HG03469 (cell line): Measurements from ENCODE around the gene RSPH3.
A peak's percentile ranks its signal among the peaks of the same experiment; 100 is the strongest.
"Not testable (repeated sequence)": the region's sequence is repeated elsewhere in the genome, so short reads cannot be mapped to it uniquely, and the experiment has no call there.

Source experiments
- ATAC-seq: cut with Tn5 transposase; IDR thresholded peaks from one replicate; pipeline ENCODE4 v1.9.1; 2021; ENCODE audit warnings: mild to moderate bottlenecking, moderate library complexity, moderate number of reproducible peaks; ENCODE audit not compliant: unreplicated experiment

RSPH3 gene, protein sequence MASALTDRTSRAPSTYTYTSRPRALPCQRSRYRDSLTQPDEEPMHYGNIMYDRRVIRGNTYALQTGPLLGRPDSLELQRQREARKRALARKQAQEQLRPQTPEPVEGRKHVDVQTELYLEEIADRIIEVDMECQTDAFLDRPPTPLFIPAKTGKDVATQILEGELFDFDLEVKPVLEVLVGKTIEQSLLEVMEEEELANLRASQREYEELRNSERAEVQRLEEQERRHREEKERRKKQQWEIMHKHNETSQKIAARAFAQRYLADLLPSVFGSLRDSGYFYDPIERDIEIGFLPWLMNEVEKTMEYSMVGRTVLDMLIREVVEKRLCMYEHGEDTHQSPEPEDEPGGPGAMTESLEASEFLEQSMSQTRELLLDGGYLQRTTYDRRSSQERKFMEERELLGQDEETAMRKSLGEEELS

GRCh38 chr6:158999666-159000403 is at the start of gene RSPH3:
RSPH3 (minus strand) TSS chr6:159000202; CDS start chr6:158999550, 652 bp downstream.
- ATAC-seq = peak; percentile 73

DNA sequence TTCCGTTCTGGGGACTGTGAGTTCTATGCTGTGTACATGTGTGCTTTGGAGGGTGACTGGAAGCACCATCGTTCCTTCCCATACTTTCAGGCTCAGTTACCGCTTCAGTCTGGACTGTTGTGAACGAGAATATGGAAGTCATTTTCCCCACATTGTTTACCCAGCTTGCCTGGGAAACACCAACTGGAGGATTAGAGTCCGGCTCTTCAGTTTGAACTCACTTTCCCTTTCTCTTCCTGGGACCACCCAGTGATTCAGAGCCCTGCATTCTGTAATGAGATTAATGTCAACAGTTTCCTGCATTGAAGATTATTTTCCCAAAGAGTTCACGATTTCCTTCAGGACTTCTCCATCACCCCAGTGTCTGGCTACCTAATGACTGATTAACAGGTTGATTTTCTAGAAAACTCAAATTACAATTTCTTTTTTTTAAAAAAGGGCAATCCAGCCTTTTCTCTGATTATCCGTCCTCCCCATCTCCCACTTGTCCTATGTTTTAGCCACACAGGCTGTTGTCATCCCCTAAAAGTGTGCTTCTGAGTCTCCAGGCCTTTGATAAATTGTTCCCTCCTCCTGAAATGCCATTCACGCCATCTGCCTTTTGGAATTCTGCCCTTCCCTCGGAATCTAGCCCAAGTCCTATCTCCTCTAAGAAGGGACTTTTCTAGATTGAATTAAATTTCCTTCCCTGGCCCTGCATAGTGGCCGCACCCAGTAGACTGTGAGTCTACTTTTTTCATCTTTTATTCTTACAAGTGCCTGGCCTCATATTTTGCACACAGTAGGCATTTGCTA is 48.1 kb upstream of the RSPH3 start:
- no peak for ATAC-seq

GRCh38 chr6:159045801-159046200 is 45.8 kb upstream of the RSPH3 start:
- no peak for ATAC-seq

GRCh38 chr6:159044899-159045727 is 45.1 kb upstream of the RSPH3 start, which contains the start of gene TAGAP:
TAGAP (minus strand) TSS chr6:159044991; CDS start chr6:159044146, 845 bp downstream.
- no peak for ATAC-seq

GRCh38 chr6:159043947-159044346 is 43.9 kb upstream of the RSPH3 start:
- ATAC-seq = no peak

- ATAC-seq = no peak
Observed at GRCh38 chr6:159043251-159043650, 43.2 kb upstream of the RSPH3 start.

DNA sequence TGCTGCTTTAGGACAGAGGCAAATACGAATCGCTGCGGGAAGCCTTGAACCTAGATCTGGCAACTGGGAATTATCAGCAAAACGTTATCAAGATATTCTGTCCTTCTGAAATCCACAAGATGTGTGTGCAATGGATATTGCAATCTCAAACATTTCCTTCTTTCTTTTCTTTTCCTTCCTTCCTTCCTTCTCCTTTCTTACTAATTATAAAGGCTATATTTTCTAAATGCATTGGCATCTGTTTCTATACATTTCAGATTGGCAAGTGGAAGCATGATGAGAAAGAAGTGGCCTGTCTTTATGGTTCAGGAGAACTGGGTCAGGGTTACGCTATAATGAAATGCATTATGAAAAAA is 42.8 kb upstream of the RSPH3 start:
- no peak for ATAC-seq

DNA sequence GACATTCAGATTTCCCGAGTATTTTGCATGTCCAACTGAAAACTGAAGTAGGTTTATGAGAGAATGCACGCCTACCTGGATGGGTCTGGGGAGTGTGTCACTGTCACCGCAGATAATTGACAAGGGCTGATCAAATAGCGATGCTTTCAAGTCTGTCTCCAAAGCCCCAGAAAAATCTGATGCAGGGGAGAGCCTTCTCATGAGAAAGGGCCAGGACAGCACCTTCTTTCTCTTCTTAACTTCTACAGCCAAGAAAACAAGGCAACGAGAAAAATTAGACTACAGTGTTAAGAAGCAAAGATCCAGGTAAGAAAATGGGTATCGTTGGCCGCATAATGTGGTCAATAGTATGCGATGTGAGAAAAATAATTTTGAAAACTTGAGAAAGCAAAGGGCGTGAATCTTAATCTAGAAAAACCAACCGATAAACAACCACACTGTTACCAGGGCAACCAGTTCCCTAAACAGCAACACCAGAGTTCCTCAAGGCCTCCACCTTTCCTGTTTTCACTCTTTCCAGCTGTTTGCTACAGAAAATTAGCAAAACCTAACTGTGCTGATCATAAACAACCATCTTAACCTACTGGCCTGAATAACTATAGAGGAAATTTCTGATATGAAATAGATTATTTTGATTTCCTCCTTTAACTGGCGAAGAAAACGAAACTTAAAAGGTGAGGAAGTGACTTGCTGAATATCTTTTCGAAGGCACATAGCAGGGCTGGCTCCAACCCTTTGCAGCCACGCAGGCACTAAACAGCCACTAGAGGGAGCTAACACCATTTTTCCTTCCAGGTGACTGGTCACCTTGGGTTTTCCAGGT is 42.2 kb upstream of the RSPH3 start:
- ATAC-seq = peak; percentile 25

- no peak for ATAC-seq
Observed at GRCh38 chr6:159041181-159041580, 41.2 kb upstream of the RSPH3 start.

- ATAC-seq = no peak
Observed at GRCh38 chr6:159039885-159040258, 39.9 kb upstream of the RSPH3 start.

DNA sequence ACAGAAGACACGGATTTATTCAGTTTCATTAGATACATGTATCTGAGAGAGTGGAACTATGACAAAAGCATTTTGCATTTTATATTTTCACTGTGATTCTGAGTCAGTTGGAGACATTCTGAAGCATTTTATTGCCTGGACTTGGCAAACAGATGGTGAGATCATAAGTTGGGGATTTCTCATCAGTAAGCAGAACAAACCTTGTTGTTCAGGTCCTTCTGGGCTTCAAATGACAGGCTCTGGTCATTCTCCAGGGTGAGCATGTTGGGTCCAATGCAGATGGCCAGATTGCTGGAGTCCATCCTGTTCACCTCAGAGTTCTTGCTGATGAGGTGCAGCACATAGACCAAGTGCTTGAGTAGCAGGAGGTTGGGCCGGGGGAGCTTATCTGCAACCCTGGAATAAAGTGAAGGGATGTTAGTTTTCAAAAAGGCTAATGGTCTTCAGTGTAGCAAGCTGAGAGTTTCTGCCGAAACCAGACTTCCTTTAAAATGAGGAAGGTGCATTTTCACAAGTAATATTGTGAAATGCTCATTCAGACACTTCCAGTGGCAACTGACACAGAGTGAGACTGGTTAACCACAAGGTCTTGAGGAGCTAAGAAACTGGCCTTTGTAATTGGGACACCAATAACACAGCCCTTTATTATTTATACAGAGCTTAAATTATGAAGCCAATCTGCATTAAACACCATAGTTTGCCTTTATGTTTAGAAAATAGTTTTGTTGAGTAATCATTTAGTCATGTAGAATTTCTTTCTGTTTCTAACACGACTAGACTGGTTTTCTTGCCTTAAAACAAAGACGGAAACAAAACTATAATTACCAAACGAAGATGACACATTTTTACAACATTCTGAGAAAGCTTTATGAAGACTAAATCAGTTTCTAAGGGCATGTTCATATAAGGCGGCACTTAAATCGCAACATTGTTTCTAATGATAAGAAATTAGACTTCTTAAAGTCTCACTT is 39.2 kb upstream of the RSPH3 start:
- peak; percentile 84 for ATAC-seq

GRCh38 chr6:159038318-159038717 is 38.3 kb upstream of the RSPH3 start:
- ATAC-seq = not testable (repeated sequence)

- ATAC-seq = no peak
Observed at GRCh38 chr6:159037756-159038290, 37.8 kb upstream of the RSPH3 start.

GRCh38 chr6:159036673-159037072 is 36.7 kb upstream of the RSPH3 start:
- no peak for ATAC-seq

DNA sequence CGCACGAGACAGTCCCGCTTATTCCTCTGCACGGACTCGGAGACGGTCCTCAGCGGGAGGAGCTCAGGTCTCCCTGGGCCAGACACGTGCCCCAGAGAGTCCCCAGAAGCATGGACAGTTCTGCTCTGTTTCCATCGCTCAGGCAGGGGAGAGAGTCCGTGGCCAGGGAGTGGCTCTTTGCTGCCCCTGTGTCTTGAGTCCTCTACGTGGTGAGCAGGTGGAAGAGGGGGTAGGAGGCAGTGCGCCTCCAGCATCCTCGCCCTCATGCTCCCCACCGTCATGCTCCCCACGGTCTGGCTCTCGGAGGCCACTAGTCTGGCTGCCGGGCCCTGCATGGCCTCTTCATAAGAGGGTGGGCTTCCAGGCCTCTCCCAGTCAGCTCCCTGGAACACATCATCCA is 35.9 kb upstream of the RSPH3 start:
- ATAC-seq = no peak

GRCh38 chr6:159033160-159034049 is 33.4 kb upstream of the RSPH3 start:
- ATAC-seq = no peak

- no peak for ATAC-seq
Observed at GRCh38 chr6:159031846-159032245, 31.8 kb upstream of the RSPH3 start.
